ENCODE data around the gene NPAS3.

Gene NPAS3

GRCh38 chr14:33529787-33530757 lies 591.4 kb downstream of the NPAS3 start:
- DNase-seq, result no peak

DNA sequence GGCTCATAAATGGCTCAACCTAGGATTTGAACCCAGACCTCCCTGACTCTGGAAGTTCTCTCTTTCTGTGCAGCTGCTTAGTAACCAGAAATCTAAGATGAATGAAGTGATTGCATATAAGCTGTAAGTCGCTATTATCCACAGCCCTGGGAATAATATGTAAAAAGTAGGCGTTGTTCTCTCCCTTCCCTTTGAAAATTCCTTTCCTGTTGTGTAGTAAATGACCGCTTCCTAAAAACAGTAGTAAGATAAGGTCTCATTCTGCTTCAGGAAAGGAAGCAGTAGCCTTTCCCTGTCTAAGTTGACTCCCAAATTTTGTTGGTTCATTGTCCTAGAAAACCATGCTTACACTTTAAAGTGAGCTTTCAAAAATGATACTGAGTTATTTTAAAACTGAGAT lies 593.9 kb downstream of the NPAS3 start:
- DNase-seq, result no peak

DNA sequence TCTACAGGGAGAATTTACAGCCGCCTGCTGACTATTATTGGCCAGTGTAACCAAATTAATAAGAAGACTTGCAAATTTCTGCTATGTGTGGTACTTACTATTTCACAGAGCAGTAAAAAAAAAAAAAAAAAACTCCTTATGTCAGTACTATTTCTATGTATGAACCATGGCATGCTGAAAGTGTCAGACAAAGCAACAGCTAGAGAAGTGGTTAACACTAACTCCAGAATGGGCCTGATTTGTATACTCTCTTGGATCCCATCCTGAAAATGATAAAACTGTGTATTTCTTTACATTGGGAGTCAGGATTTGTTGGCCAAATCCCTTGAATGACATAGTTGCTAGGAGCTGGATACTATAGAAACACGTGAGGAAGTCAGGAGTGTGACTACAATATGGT lies 595.4 kb downstream of the NPAS3 start:
- no peak for DNase-seq

- no peak for DNase-seq
Measured at GRCh38 chr14:33534632-33535031, 596.0 kb downstream of the NPAS3 start.

DNA sequence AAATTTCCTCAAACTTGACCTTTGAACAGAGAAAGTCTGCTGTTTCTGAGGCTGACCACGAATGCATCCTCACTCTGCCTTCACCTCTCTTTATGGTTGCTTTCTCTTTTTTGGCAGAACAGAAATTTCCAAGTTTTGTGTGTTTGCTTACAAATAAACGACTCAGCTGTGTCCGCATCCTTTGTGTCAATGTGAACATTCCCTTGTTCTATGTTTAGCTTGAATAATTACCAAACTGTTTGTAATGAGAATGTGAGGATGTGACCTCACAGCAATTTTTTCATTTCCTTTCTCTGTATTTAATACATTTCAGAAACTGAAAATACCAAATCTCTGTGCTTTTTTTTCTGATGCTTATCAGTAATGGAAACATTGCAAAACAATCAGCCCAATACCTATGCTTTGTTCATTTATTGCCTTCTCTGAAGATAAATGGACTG lies 601.3 kb downstream of the NPAS3 start:
- DNase-seq, result no peak

- no peak for DNase-seq
Measured at GRCh38 chr14:33541171-33541570, 602.5 kb downstream of the NPAS3 start.

- no peak for DNase-seq
Measured at GRCh38 chr14:33542338-33543287, 603.9 kb downstream of the NPAS3 start.

DNA sequence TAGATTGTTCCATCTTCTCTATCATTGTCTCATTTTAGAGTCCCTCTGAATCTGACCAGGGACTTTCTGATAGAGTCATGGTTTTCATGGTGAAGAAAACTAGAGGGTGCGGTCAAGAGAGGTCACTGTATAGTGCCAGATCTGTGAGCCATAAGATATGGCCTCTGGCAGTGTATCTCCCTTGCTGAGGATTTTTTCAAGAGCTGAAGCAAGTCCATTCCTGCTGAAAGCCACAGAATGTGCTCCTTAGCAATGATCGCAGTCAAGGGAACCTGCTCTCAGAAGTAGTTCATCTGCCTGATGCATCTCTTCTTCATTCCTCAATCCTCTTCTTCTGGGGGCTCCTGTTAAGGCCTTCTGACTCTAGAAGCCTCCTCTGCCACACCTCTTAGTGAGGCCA lies 607.0 kb downstream of the NPAS3 start:
- no peak for DNase-seq

DNA sequence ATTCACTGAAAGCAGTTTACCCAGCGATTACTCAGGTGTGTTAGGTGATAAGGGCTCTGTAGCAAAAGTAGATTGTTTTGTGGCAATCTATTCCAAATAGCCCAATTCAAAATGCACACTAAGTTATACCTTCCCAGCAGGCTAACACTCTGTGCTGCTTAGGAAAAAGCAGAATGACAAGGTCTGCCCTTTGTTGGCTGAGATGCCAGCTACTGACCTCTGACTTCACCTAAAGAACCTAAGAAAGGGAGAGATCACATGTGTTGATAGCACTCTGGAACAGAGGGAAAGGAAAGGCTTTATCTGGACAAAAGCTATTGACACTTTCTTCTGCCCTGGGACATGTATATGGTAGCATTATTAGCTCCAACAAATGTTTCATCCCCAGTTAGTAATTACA lies 609.9 kb downstream of the NPAS3 start:
- no peak for DNase-seq

DNA sequence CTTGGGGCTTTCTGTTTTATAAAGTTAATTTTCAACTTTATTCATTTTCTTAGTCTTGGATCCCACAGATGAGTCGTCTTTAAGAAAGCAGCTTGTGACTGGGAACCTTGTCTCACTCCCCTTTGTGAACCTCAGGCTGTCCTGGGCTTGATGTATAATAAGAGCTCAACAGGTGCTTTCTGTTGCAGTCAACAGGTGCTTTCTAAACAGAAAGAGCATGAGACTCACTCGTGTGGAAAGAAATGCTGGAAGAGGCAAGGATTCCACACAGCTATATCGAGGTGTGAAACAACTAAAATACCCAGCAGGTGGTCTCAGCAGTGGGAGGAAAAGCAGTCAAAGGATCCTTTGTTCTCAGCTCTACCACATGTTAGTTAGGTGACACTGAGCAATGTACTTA lies 613.3 kb downstream of the NPAS3 start:
- no peak for DNase-seq

DNA sequence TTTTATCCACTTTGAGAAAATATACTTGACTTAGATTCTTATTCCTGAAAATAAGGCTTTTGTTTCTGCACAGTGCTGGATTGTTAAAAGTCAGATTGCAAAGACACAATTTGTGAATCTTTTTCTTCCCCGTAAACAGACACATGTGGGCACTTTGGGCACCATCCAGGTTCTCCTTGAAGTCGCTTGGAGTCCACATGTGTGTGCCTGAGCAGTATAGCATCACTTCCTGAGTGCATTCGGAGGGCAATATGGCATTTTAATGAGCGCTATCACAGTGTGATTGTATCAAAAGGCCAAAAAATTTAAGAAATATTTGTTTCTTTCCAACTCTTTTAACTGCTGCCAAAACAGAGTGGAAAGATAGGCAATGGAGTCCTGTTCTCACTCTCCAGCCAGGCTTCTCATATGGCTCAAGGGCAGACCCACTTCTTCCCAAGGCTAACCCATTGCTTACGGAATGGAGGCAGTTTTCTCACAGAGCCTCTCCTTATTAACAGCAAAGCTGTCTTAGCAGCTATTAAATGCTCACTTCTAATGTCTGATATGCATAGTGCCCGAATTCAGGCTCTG lies 615.1 kb downstream of the NPAS3 start:
- DNase-seq, result no peak

GRCh38 chr14:33554988-33555387 lies 616.3 kb downstream of the NPAS3 start:
- DNase-seq, result no peak

- DNase-seq, result no peak
Measured at GRCh38 chr14:33555710-33556350, 617.2 kb downstream of the NPAS3 start.

DNA sequence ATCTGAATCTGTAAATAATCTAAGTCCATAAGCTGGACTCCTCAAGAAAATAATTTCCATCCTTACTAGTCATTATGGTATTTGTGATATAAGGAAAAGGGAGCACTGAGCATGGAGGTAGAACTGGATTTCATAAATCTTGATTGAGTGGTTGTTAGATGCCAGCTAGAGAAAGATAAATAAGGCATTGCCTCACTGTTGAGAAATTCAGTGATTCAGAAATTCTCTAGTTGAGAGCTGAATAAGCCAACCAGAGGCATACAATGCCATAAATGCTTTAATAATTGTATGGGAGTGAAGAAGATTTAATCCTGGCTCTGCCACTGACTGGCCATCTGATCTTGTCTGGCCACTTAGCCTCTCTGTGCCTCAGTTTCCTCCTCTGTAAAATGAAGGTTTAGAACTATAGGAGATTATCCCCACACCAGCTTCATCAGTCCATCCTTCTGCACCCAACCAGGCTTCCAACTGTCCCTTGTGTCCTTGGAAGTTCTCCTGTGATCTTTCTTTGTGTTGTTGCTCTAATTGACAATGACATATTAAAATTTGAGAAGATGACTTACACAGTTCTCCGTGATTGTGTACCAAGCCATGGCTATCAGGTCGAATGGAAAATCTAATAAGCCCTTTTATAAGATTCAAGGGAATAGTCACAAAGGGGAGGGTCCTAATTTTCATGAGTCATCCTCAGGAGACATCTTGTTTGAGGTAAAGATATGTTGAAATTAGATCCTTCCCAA lies 617.9 kb downstream of the NPAS3 start:
- no peak for DNase-seq

- DNase-seq, result no peak
Measured at GRCh38 chr14:33560718-33561431, 622.2 kb downstream of the NPAS3 start.

DNA sequence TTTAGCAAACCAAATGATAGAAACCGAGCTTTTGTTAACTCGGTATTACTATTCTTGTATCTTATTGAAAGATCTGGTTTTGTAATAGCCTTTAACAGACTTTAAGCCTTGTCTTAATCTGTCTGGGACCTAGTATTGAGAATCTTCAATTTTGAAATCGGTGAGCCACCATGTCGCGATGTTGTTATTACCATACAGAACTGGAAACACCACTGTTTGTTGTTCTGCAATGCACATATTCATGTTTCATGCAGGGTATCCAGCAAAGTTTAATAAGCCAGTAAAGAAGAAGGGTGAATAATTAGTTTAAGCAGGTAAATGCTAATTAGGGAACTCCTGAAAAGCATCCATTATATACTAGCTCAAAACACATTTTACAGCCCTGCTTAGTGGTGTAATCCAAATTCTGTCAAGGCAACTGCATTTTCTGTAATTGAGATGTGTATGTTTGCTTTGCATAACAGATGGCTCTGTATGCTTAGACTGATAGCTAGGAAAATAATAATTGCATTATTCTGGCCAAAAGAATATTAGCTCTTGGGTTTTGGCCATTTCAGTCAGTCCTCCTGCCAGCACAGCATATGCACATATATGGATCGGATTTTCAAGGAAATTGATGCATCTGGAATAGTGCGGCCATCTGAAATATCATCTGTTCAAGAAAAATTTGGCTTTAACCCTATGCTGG lies 623.0 kb downstream of the NPAS3 start:
- DNase-seq, result no peak

DNA sequence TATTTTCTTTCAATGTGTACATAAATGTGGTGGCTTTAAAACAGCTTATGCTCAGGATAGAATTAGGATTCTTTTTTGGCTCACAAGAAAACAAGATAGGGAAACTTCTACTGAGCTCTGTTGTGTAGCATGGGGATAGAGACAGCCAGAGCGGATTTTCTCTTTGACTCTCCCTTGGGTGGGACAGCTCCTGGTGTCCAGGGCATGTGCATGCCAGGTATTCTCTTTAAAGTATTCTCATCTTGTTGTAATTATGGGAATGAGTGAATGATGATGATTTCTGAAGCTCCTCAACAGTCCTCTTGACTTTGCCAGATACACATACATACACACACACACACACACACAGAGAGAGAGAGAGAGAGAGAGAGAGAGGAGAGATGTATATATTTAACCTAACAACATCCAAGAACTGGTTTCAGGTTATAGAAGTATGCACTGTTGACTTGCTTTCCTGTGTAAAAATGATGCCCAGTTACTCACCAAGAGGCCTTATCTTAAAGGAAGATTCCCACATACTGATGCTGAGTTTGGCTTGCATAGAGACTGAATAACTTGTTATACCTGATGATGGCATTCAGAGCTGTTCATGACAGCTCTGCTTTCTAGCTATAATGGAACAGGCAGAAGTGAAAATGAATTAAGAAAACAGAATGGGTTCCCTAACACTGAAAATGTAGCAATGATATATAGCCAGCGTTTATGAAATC lies 624.7 kb downstream of the NPAS3 start:
- DNase-seq, result no peak

GRCh38 chr14:33563901-33564197 lies 625.2 kb downstream of the NPAS3 start:
- no peak for DNase-seq

DNA sequence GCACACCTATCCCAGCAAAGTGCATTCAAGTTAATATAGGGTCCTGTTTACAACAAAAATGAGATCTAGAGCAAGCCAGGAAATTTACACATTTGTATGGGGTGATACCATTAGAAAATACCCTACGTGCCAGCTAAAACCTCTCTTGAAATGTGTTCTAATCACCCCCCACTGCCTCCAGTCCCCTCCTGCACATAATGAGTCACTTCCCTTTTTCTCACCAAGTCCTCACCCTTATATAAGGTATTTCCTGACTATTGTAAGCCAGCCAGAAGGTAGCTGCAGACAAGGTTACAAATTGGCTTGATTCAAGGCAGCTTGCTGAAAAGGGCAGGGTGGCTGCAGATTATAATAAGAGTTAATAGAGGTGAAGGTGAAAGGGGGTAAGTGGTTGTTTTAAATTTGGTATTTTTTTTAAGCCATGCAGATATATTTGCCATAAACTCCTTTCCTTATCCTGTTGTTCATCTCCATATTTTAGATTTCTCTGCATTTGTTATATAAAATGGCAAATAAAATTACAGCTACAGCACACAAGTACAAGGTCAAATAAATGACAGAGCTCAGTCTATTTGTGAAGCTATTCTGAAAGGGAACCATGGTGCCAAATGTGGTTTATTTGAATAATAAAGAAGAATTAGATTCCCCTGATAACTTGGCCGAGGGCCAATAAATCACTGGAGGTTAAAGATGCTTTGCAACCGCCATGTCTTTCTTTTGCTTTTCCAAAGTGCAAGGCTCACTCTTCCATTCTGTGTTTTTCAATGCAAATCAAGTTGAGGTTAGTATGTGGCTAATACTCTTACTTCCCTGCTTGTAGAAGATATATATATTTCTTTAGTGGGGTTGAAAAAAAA lies 626.3 kb downstream of the NPAS3 start:
- DNase-seq, result peak; percentile 21

Measured in activated CD4-positive, alpha-beta T cell treated with anti-CD3 and anti-CD28 coated beads, Interleukin-2, amount 50 U/mL, for 16 hours (primary cell).